SU-DHL-6 (cell line): ENCODE data around the gene CST4.

Source experiments
- H2AFZ ChIP-seq: fragments of 200-600 bp; sonication (generic); 2 replicates; pipeline ENCODE4 v1.6.1; 2014; ENCODE audit warnings: low read depth, mild to moderate bottlenecking, moderate library complexity, mixed read lengths, antibody characterized with exemption, low read length; ENCODE audit not compliant: severe bottlenecking
- H3F3A ChIP-seq: fragments of 200-600 bp; shearing (Covaris generic); 2 replicates; pipeline ENCODE4 v1.6.0; 2016; ENCODE audit warnings: antibody characterized with exemption, mild to moderate bottlenecking; ENCODE audit not compliant: insufficient read depth
- H3K27ac ChIP-seq: fragments of 200-600 bp; sonication (generic); 2 replicates; pipeline ENCODE4 v1.5.1; 2016; ENCODE audit warnings: low read depth, mild to moderate bottlenecking, low read length, moderate library complexity, mixed read lengths
- H3K27me3 ChIP-seq: fragments of 200-600 bp; sonication (generic), shearing (Covaris generic); 2 replicates; pipeline ENCODE4 v1.6.0; 2014; ENCODE audit warnings: mild to moderate bottlenecking, low read length
- H3K36me3 ChIP-seq: fragments of 200-600 bp; sonication (generic); 2 replicates; pipeline ENCODE4 v1.6.1; 2014; ENCODE audit warnings: mild to moderate bottlenecking, low read length, mixed read lengths
- H3K4me2 ChIP-seq: fragments of 300-600, 200-600 bp; shearing (Covaris generic), sonication (generic); 2 replicates; pipeline ENCODE4 v1.6.0; 2014; ENCODE audit warnings: low read length, low read depth, mild to moderate bottlenecking; ENCODE audit not compliant: poor library complexity, severe bottlenecking
- H3K4me3 ChIP-seq: fragments of 200-600 bp; sonication (generic); 2 replicates; pipeline ENCODE4 v1.5.1; 2014; ENCODE audit warnings: antibody characterized with exemption, low read length, mild to moderate bottlenecking, mixed read lengths; ENCODE audit not compliant: insufficient read depth, poor library complexity, severe bottlenecking
- H3K79me2 ChIP-seq: fragments of 200-600 bp; sonication (generic); 2 replicates; pipeline ENCODE4 v1.6.1; 2014; ENCODE audit warnings: mild to moderate bottlenecking, low read length, moderate library complexity; ENCODE audit not compliant: insufficient read depth
- H3K9ac ChIP-seq: fragments of 200-600 bp; sonication (generic); 2 replicates; pipeline ENCODE4 v1.7.0; 2014; ENCODE audit warnings: mild to moderate bottlenecking, low read length
- H3K9me2 ChIP-seq: fragments of 200-600 bp; sonication (generic); replicated peaks from 2 replicates; pipeline ENCODE4 v1.6.1; 2014; ENCODE audit warnings: low read length; ENCODE audit not compliant: insufficient read depth
- H3K9me3 ChIP-seq: fragments of 200-600 bp; sonication (generic); 2 replicates; pipeline ENCODE4 v1.6.1; 2014; ENCODE audit warnings: low read length, mixed read lengths; ENCODE audit not compliant: insufficient read depth
- H4K20me1 ChIP-seq: fragments of 200-600 bp; sonication (generic); 2 replicates; pipeline ENCODE4 v1.6.1; 2014; ENCODE audit warnings: low read depth, mild to moderate bottlenecking, antibody characterized with exemption, low read length, moderate library complexity, mixed read lengths
- EZH2phosphoT487 ChIP-seq: fragments of 200-600 bp; sonication (generic), shearing (Covaris generic); conservative IDR thresholded peaks from 2 replicates; pipeline ENCODE4 v1.6.1; 2018; ENCODE audit warnings: mild to moderate bottlenecking, antibody characterized with exemption, low read length, moderate library complexity, mixed read lengths
- TF ChIP-seq, protein P1 (sequence below): fragments of 200-600 bp; sonication (generic); IDR thresholded peaks from one replicate; pipeline ENCODE4 v1.5.1; 2017; ENCODE audit warnings: antibody characterized with exemption, mild to moderate bottlenecking, low read length, moderate library complexity; ENCODE audit not compliant: insufficient read depth, poor library complexity, severe bottlenecking

CST4 gene

DNA sequence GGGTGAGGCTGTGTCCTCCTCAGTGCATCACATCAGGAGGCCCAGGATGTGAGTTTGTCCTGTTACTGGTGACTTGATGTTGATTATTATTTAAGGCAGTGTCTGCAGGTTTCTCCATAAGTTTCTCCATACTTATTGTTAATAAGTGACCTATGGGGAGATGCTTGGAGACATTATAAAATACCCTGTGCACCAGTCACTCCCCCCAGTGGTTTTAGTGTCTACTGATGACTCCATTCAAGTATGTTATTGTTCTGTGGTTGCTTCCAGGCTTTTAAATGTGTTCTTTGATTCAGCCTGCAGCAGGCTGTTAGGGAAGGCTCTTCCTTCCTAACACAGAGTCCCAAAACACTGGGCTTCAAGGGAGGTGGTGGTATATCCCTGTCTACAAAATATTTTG is 36.5 kb downstream of the CST4 start:
- Histone ChIP-seq H3K27me3 (no peaks in the 10 kb centered on the region), H3F3A (no peaks in the 10 kb centered on the region), H3K9me2 (no peaks in the 10 kb centered on the region), H3K9me3 (no peaks in the 10 kb centered on the region), H3K36me3 (no peaks in the 10 kb centered on the region), H3K9ac (no peak overlapping the region), H3K4me2 (no peak overlapping the region), H2AFZ (no peak overlapping the region), H4K20me1 (no peaks in the 10 kb centered on the region), H3K4me3 (no peak overlapping the region), H3K79me2 (no peaks in the 10 kb centered on the region), H3K27ac (no peak overlapping the region)
- TF ChIP-seq, protein P1, sequence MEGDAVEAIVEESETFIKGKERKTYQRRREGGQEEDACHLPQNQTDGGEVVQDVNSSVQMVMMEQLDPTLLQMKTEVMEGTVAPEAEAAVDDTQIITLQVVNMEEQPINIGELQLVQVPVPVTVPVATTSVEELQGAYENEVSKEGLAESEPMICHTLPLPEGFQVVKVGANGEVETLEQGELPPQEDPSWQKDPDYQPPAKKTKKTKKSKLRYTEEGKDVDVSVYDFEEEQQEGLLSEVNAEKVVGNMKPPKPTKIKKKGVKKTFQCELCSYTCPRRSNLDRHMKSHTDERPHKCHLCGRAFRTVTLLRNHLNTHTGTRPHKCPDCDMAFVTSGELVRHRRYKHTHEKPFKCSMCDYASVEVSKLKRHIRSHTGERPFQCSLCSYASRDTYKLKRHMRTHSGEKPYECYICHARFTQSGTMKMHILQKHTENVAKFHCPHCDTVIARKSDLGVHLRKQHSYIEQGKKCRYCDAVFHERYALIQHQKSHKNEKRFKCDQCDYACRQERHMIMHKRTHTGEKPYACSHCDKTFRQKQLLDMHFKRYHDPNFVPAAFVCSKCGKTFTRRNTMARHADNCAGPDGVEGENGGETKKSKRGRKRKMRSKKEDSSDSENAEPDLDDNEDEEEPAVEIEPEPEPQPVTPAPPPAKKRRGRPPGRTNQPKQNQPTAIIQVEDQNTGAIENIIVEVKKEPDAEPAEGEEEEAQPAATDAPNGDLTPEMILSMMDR = no peak
- TF ChIP-seq EZH2phosphoT487 = no peak

DNA sequence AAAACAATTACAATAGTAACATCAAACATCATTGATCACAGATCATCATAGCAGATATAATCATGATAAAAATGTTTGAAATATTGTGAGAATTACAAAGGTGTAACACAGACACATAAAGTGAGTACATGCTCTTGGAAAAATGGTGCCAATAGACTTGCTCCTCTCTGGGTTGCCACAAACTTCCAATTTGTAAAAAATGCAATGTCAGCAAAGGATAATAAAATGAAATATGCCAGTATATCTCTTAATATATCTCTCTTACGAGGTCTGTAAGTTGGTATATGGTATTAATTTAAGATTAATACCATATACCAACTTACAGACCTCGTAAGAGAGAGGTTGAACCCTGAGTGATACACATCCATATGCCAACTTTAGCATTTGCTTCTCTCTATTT is 37.7 kb downstream of the CST4 start:
- TF ChIP-seq, protein P1 = no peak
- Histone ChIP-seq H3F3A (no peaks in the 10 kb centered on the region), H2AFZ (no peak overlapping the region), H3K4me3 (no peak overlapping the region), H3K9me3 (no peaks in the 10 kb centered on the region), H3K27me3 (no peaks in the 10 kb centered on the region), H3K4me2 (no peak overlapping the region), H3K9ac (no peak overlapping the region), H4K20me1 (no peaks in the 10 kb centered on the region), H3K36me3 (no peaks in the 10 kb centered on the region), H3K79me2 (no peaks in the 10 kb centered on the region), H3K9me2 (no peaks in the 10 kb centered on the region), H3K27ac (no peak overlapping the region)

DNA sequence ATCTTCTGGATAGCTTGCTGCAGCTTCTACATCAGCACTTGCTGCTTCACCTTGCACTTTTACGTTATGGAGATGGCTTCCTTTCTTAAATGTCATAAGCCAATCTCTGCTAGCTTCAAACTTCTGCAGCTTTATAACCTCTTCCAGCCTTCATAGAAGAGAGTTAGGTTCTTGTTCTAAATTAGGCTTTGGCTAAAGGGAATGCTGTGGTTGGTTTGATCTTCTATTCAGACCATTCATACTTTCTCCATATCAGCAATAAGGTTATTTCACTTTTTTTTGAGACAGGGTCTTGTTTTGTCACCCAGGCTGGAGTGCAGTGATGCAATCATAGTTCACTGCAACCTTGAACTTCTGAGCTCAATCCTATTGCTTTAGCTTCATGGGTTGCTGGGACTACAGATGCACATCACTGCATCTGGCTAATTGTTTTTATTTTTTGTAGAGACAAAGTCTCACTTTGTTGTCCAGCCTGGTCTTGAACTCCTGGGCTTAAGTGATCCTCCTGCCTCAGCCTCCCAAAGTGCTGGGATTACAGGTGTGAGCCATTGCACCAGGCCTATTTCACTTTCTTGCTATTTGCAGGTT is 38.9 kb downstream of the CST4 start:
- no peak for TF ChIP-seq EZH2phosphoT487
- TF ChIP-seq, protein P1 = no peak
- no peaks in the 10 kb centered on the region for H3K9me2 ChIP-seq
- H3K79me2 ChIP-seq = no peaks in the 10 kb centered on the region
- H3F3A ChIP-seq = no peaks in the 10 kb centered on the region
- H3K36me3 ChIP-seq = no peaks in the 10 kb centered on the region
- H3K27me3 ChIP-seq = no peaks in the 10 kb centered on the region
- no peak overlapping the region for H3K4me2 ChIP-seq
- H3K27ac ChIP-seq = no peak overlapping the region
- H3K9ac ChIP-seq = no peak overlapping the region
- H3K9me3 ChIP-seq = no peaks in the 10 kb centered on the region
- H3K4me3 ChIP-seq = no peak overlapping the region
- no peaks in the 10 kb centered on the region for H4K20me1 ChIP-seq
- H2AFZ ChIP-seq = no peak overlapping the region
